NCI-H1694 (cell line): ENCODE measurements around the gene C14orf132.

Experiments used
- DNase-seq: peaks from one replicate; lab custom pipeline; 2025; lab: John Stamatoyannopoulos, UW

The C14orf132 gene

GRCh38 chr14:96119947-96120346 lies 80.8 kb downstream of the C14orf132 start:
- no peak for DNase-seq

DNA sequence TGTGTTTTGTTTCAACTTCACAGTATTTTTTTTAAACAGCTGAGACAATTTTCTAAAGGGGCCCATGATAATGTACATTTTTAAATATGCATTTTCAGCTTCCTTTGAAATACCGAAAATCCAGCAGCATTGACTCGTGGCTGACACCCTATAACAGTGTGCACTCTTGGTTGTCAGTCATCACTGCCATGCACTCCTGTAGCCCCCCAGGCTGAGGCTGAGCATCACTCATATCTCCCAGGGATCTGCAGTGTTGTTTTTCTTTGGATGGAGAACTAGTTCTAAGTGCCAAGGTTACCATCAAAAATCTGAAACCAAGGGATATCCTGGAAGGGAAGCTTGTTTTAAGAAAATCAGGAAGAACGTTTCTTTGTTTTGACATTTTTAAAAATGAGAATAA lies 81.2 kb downstream of the C14orf132 start:
- no peak for DNase-seq

GRCh38 chr14:96120941-96121340 lies 81.8 kb downstream of the C14orf132 start:
- no peak for DNase-seq

DNA sequence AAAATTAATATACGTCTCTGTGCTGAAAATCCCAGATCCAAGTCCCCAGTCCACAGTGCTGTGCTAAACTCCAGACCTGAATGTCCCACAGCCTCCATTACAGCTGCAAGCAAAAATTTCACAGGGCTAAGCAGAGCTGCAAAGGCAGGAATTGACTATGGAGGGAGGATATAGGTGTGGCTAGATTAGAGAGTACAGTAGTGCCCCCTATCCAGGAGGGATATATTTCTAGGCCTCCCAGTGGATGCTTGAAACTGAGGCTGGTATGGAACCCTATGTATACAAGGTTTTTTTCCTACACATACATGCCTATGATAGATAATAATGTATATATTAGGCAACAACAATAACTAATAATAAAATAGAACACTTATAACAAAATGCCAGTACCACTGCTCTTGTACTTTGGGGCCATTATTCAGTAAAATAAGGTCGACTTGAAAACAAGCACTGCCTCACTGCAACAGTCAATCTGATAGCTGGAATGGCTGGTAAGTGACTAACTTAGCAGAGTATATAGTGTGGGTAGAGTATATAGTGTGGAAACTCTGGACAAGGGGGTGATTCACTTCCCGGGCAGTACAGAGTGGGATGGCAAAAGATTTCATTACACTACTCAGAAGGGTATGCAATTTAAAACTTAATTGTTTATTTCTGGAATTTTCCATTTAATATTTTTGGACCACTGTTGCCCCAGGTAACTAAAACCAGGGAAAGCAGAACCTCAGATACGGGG lies 82.7 kb downstream of the C14orf132 start:
- no peak for DNase-seq

- DNase-seq: no peak
Measured at GRCh38 chr14:96122496-96122895, 83.3 kb downstream of the C14orf132 start.

DNA sequence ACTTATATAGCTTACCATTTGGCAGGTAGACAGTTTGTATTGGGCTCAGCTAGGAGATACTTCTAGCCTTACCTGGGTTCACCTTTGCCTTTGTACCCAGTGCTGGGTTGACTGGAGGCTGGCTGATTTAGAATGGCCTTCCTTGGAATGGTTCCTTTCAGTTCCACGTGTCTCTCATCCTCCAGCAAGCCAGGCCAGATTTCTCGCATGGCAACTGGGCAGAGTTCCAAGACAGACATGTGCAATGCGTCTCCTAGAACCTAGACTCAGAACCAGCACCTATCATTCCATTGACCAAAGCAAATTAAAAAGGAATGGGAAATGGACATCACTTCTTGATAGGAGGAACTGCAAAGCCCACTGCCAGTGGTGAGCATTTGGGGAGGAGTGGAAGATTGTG lies 86.4 kb downstream of the C14orf132 start:
- no peak for DNase-seq

DNA sequence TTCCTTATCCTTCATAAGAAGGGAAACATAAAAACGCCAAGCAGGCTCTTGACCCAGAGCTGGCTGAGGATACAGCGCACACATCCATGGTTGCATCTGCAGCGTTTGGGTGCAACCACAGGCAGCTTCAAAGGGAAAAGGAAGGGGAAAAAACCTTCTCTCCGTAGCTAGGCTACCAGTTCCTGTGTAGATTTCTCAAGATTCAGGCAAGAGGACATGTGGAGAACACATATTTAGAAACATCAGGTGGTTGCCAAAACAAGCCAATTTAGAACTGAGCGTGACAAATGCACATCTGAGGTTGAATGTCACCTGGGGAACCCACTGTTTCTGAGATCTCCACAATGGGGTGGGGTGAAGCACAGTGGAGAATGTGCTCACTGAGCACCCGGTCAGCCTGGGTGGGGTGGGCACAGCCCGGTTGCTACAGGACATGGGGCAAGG lies 87.2 kb downstream of the C14orf132 start:
- DNase-seq: no peak

- DNase-seq: no peak
Measured at GRCh38 chr14:96126783-96127271, 87.7 kb downstream of the C14orf132 start.

DNA sequence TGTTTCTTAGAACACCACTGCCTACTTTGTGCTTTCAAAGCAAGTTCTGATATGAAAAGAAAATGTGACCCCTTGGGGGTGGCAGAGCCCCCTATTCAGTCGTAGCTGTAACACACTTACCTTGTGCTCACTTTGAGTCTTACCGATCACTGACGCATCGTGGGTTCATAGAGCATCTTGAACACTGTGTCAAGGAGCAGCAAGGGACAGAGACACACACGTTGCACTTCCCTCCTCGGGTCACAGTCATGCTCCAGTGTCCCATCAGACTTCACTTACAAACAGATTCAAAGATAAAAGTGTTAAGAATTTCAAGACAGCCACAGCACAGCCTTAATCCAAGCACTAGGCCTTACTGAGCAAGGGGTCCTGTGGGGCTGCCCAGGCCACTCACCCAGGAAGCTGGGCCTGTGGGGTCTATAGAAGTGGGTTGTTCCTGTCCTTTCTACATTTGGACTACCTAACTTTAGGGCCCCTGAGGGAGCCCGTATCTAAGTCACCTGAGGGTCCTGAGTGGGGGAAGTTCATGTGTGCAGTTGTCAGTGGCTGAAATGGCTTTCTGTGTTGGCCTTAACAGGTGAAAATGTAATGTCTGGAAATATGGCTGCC lies 90.1 kb downstream of the C14orf132 start:
- no peak for DNase-seq

- DNase-seq: no peak
Measured at GRCh38 chr14:96130391-96130790, 91.2 kb downstream of the C14orf132 start.

DNA sequence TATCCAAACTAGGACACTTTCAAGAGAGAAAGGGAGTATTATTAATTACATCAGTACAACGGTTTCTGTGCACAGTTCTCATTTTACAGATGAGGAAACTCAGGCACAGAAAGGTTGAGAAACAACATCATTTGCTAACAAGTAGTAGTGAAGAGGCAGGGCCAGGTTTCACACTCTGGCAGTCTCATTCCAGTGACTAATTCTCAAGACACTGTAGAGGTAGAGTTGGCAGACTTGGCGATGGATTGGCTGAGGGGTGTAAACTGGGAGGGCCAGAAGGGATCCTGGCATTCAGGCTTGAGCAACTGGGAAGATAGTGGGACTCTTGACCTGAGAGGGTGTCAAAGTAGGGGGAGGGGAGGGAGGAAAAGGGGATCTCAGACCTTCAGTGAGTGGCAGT lies 91.7 kb downstream of the C14orf132 start:
- no peak for DNase-seq

DNA sequence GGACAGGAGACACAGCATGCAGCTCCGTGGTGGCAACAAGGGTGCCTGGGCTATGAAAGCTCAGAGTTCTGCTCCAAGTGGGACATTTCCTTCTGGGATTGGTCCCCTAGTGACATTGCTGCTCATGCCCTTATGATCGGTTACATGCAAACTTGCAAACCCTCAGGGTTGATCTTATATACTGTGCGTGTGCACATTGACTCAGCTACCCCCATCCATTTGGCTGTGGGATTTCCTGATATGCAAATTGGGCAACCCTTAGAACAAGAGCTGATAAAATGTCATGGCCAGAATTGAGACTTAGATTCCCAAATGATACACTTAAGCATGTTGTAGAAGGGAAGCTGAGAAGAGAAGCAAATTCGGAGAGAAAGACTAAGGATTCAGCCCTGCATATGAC lies 92.7 kb downstream of the C14orf132 start:
- no peak for DNase-seq

DNA sequence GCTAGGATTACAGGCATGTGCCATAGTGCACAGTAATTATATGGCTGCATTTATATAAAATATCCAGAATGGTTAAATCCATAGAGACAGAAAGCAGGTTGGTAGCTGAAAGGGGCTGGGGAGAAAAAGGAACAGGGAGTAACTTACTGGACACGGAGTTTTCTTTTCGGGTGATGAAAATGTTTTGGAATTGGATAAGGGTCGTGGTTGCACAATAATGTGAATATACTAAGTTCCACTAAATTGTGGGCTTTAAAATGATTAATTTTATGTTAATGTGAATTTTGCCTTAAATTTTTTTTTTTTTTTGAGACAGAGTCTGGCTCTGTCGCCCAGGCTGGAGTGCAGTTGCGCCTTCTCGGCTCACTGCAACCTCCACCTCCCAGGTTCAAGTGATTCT lies 95.3 kb downstream of the C14orf132 start:
- no peak for DNase-seq

DNA sequence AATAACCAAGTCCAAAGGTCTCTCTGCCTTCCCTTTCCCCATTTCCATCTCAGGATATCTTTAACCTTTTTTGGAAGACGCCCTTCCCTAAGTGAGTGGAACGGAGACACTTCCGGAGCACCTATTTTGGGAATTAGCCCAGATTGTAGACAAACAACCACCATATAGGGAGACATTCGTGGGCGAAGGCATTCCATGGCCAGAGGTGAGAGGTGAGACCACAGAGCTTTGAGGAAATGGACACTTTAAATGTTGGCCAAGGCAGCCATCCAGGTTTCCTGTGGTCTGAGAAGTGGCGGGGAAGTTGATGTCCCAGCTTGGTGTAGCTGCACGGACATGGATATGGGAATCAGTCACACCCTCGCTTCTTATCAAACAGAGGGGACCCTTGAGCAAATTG lies 96.1 kb downstream of the C14orf132 start:
- DNase-seq: no peak

GRCh38 chr14:96136371-96137005 lies 97.3 kb downstream of the C14orf132 start:
- DNase-seq: peak; percentile 11

DNA sequence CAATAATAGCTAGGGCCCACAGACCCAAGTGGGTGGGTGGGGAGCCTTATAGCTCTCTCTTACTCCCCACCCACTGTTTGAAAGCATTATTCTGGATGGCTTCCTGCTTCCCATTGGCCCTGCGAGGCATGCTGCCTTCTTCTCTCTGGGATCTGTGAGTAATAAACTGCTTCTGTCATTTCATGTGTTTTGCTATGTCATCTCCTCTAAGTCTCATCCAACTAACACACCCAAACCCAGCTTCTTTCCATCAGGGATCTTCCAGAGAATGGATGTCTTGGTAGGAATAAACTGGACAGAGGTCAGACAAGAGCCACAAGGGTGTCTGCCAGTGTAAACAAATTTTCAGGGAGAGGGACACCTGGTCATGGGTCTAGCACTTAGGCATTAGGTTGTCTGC lies 99.1 kb downstream of the C14orf132 start:
- DNase-seq: no peak

GRCh38 chr14:96139169-96139568 lies 100.0 kb downstream of the C14orf132 start:
- DNase-seq: no peak

- DNase-seq: no peak
Measured at GRCh38 chr14:96139879-96140278, 100.7 kb downstream of the C14orf132 start.

DNA sequence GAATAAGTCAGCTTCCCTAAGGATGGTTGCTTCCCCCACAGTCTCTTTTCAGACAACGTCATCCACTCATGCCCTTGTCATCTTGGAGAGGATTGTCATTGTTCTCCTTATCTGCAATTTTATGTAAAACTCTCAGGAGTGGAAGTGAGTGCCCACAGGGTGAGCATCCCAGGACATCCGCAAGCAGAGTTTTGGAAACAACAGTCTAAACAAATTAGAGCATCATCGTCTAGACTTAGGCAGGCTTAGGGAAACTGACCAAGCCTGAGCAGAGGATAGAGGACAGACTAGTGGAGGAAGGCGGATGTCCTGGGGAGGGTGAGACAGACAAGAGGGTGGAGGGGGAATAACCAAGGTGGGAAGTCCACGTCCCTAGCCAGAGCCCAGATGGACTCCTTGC lies 101.8 kb downstream of the C14orf132 start:
- no peak for DNase-seq
